Activated CD8-positive, alpha-beta memory T cell treated with anti-CD3 and anti-CD28 coated beads for 1 hour (primary cell): ENCODE measurements around the gene LBH.

Experiments
- DNase-seq, 2 donors: peaks; one replicate each; pipeline ENCODE4 v3.0.0-alpha.2; 2020; ENCODE audit warnings: low read depth in 1 of 2; ENCODE audit errors: extremely low read depth in 1 of 2

LBH gene

DNA sequence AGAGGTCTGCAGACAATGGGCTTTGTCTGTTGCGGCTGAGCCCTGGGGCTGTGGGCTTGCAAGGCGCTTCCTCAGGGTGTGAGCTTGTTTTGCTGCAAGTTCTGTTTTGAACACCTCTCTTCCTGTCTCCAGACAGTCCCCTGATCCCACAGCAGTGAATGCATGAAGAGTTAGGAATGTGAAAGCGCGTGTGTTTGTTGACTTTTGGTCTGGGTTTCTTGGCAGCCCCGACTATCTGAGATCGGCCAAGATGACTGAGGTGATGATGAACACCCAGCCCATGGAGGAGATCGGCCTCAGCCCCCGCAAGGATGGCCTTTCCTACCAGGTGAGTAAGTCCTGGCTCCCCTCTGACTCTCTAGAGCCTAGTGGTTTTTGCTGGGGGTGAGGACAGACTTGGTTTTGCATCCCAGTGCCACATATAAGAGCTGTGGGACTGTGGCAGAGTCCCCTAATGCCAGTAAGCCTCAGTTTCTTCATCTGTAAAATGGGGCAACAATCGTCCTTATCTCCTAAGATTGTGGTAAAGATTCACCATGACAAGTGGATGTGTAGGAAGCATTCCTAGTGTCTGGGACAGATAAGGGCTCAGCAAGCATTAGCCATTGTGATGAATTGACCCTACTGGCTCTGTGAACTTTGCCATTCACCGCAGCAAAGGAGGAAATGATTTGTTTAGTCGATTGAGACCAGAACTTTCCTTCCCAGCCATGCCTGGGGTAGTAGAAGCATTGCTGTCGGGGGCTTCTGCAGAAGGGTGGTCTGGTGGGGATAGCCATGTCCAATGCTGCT lies 3.0 kb downstream of the LBH start:
- DNase-seq = no peak

- no peak for DNase-seq
Observed at GRCh38 chr2:30235008-30235655, 3.8 kb downstream of the LBH start.

- no peak for DNase-seq
Observed at GRCh38 chr2:30235859-30236535, 4.7 kb downstream of the LBH start.

DNA sequence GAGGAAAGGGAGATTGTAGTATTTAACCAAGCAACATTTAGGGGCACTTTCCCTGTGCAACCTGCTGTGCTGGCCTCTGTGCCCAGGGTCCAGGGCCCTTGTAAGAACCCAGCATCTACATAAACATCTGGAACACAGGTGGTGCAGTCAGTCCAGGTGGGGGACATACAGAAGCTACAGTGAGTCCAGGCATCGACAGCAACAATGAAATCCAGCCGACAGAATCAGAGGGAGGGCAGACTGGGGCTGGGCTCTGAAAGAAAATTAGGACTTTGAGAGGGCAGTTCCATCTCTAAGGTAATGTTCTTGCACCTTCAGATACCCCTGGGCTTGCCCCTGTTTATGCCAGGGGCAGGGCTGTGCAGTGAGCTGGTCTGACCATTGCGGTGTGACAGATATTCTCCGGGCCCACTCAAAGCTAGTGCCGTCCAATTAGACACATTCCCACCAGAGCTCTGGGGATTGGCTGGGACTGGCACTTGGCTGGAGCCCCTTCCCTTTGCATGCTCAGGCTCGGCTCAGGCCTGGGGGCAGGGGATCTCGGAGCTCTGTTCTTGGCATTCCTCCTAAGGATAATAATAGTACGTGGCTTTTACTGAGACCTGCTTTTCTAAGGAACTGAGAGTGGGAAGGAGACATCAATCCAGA lies 5.4 kb downstream of the LBH start:
- DNase-seq = no peak

DNA sequence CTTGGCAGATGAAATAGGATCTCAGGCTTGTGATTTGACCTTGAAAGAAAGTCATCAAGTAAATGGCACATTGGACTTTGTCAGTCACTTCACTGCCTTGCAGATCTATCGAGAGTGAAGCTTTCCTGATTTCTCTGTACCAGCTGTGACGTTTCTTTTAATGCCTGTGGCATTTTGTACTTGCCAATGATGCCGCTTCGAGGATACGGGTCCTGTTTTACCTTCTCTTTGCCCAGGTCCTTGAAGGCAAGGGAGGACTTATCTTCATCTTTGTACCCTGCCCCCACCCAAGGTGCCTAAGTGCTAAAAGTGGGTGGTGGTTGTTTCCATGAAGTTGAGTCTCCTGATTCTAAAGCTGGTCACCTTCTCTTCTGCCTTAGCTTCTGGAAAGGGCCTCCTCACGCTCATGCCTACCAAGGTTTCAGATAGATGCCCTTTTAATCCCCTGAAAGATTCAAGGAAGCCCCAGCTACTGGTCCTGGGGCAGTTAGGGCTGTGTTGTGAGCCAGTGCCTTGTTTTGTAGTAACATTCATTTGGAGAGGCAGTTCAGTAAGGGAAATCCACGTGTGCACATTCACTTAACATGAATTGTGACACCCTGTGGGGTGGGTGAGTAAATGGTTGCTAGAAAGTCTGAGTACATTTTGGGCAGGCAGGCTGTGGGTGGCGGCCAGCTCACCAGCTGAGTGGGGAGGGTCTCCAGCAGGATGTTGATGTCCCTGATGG lies 6.1 kb downstream of the LBH start:
- no peak for DNase-seq

DNA sequence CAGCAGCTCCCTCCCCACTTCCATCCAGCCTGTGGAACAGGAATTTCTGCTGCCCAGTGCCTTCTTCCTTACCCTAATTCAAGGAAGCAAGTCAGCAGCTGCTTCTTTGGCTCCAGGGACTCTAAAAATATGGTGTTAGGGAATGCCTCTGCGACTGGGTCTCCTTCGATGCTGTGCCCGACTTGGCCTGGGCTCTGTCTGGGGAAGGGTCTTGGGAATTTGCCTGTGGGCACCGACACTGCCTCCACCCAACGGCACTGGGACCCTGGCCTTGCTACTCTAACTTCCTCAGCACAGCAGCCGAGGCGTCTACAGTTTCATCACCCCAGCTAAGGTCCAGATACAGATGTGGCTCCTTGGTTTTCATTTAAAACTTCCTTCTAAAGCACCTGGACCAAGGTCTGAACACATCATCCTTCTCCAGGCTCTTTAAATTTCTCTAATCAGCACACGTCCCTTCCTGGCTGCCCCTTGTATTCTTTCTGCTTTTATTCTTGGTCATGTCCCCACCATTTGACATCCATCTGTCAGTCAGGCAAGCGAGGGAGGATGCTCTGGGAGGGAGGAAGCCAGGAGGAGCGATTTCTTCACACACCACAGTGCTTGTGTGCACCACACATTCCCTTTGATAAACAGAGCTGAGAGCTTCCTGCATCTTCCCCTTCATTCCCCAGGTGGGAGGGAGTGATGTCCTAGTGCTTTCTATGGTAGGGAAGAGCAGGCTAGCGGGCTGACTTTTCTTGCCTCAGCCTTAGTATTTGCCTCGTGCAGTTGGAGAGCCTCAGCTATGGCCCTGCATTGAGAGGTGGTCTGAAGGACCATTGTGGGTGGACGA lies 6.8 kb downstream of the LBH start:
- DNase-seq = no peak

DNA sequence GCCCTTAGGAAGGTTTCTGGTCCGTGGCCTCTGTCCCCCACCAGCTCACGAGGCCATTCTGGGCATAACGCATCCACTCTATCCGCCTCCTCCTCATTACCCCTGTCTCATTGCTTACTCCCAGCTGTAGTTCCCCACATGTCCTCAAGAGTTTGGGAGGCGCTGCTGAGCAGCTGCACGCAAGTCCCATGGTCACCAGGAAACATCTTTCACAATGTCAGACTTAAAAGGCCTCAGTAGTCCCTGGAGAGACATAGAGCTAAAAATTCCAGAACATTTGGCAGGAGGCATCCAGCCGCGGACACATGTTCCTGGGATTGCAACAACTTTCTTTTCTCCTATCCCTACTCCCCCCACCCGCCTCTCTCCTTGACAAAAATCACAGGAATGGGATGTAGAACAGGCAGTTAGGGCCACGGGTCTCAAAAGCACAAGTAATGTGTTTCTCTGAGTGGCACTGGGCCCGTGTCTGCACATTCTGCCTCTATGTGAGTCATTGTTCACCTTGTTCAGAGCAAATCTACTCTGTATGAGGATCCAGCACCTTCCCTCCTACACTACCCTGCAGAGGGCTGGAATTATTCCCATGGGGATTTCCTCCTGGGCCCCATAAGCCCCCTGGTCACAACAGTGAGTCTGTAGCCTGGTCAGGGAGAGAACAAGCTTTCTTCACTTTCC lies 8.1 kb downstream of the LBH start:
- peak in 1 of 2 donors; percentile 50 for DNase-seq

DNA sequence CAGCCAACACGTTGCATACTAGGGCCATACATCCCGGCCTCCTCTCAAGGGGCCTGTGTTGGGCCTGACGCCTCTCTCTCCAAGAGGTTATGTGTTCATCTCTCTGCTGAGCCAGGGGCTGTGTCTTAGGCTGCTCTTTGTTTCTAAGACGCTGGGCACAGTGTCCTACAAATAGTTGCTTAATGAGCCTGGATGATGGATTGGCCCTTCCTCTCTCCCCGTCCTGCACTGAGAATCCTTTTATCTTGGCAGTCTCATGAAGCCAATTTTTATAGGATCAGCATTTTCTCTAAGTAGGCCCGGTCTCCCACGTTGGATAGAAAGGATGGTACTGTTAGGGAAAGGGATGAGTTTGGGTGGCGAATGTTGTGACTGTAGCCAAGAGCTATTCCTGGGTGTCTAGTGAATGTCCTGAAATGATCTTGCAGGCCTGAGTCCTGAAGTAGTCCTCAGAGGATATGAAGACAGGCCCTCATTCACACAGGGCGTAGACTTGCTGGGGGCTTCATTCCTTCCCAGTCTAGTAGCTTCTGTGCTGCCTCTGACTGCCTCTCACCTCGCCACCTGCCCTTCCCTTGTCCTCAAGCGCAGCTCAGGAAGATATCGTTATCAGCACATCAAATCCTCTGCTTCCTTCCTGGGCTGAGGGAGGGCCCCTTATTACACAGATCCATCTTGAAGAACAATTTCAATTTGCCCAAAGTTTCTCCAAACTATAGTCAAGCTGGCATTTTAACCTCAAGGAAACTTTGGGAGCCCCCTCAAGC lies 8.8 kb downstream of the LBH start:
- DNase-seq = no peak

GRCh38 chr2:30243231-30243630 lies 11.9 kb downstream of the LBH start:
- no peak for DNase-seq

GRCh38 chr2:30245364-30245763 lies 14.0 kb downstream of the LBH start:
- no peak for DNase-seq

GRCh38 chr2:30248791-30249190 lies 17.5 kb downstream of the LBH start:
- DNase-seq = no peak

- DNase-seq = no peak
Observed at GRCh38 chr2:30249354-30249753, 18.0 kb downstream of the LBH start.

DNA sequence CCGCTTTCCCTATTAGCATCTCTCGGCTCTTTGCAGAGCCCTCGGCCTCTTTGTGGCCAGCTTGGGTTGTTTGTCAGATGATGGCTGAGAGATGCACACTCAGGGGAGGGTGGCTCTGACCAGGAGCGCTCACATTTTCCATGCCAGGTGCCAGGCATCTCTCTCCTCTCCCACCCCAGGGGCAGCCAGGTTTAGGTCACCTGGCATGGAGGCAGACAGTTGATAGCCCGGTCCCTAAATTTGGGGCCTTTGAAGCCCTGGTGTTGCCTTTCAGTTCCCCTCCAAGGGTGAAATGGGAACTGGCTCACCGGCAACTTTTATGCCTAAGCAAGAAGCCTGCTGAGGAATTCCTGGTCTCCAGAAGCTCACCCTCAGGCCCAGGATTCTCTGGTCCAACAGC lies 19.1 kb downstream of the LBH start:
- DNase-seq = no peak

- peak; percentile 44 to 48 for DNase-seq
Observed at GRCh38 chr2:30252723-30253701, 21.7 kb downstream of the LBH start.

GRCh38 chr2:30253873-30254684 lies 22.7 kb downstream of the LBH start:
- no peak for DNase-seq

- DNase-seq = no peak
Observed at GRCh38 chr2:30254685-30255001, 23.3 kb downstream of the LBH start.

GRCh38 chr2:30255026-30255425 lies 23.7 kb downstream of the LBH start:
- DNase-seq = no peak
